ENCODE data around the gene ARMC5. TPM values are rescaled to one million over a fixed set of nuclear protein-coding genes. Genes with fewer than 3 reads are reported as not detected.

Gene ARMC5
- total RNA-seq, 1 experiment from 2014 or later = 11.3 TPM

DNA sequence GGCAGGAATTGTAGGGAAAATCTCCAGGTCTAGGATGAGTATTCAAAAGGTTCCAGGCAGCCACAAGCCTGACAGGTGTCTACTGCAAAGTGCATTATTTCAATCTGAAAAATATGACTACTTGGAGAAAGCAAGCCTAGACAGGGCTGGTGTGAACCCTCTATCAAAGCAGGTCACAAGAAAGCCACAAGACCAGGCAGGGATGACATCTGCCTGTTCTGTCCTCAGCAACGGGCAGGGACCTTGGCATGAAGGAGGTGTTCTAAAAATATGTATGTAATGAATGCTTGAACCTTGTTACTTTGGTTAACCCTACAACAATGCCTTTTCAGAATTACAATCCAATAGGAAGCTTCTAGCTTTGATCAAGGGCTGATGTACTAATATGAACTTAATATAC, 30.0 kb upstream of the ARMC5 start (continued):
- TF ChIP-seq, protein P1, sequence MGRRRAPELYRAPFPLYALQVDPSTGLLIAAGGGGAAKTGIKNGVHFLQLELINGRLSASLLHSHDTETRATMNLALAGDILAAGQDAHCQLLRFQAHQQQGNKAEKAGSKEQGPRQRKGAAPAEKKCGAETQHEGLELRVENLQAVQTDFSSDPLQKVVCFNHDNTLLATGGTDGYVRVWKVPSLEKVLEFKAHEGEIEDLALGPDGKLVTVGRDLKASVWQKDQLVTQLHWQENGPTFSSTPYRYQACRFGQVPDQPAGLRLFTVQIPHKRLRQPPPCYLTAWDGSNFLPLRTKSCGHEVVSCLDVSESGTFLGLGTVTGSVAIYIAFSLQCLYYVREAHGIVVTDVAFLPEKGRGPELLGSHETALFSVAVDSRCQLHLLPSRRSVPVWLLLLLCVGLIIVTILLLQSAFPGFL (CRISPR knock-in tag; IDR thresholded peaks at IDR 0.05; ENCODE audit: borderline replicate concordance) = no peak
- no peak for TF ChIP-seq NFATC4 (CRISPR knock-in tag; IDR thresholded peaks at IDR 0.05)

DNA sequence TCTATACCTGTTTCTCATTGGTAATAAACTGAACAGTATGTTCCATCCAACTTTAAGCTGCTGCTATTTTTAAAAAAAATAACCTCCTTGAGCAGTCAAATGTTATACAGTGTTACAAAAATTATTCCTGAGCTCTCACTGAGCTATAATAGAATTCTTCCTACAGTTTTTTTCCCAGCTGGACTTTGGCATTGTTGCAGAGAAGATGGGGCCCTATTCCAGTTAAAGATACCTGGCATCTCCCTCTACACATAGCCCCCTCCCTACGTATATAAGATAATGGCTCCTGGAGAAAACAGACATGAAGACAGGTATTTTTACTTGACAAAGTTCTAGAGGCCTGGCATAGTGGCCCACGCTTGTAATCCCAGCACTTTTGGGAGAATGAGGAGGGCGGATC, 29.5 kb upstream of the ARMC5 start:
- H3K27me3 Mint-ChIP-seq (ENCODE audit: low read depth) = peaks cover 46% of the 10 kb centered on the region

More for the DNA sequence above, 29.5 kb upstream of the ARMC5 start:
- DNase-seq (ENCODE audit: low spot score) (no peak), ATAC-seq (no peak)
- CTCF ChIA-PET = interaction anchor here (1.0 to 2.3 kb wide), 6 partner anchors 13 to 445 kb away, joined by 3 to 7 read pairs (median 4); partner anchors contain the start of genes HSD3B7 and ZNF843
- POLR2A ChIA-PET = no interaction called here
- Mint-ChIP-seq H3K4me1 (0 out of 2 replicates have a peak, but pooled peaks cover 2% of the 10 kb centered on the region), H3K27ac (no peak overlapping the region), H3K4me3 (no peak overlapping the region), H3K9me3 (no peaks in the 10 kb centered on the region), H3K36me3 (no peaks in the 10 kb centered on the region; the same call in 1 of the 2 replicates)
- TF ChIP-seq, protein P2, sequence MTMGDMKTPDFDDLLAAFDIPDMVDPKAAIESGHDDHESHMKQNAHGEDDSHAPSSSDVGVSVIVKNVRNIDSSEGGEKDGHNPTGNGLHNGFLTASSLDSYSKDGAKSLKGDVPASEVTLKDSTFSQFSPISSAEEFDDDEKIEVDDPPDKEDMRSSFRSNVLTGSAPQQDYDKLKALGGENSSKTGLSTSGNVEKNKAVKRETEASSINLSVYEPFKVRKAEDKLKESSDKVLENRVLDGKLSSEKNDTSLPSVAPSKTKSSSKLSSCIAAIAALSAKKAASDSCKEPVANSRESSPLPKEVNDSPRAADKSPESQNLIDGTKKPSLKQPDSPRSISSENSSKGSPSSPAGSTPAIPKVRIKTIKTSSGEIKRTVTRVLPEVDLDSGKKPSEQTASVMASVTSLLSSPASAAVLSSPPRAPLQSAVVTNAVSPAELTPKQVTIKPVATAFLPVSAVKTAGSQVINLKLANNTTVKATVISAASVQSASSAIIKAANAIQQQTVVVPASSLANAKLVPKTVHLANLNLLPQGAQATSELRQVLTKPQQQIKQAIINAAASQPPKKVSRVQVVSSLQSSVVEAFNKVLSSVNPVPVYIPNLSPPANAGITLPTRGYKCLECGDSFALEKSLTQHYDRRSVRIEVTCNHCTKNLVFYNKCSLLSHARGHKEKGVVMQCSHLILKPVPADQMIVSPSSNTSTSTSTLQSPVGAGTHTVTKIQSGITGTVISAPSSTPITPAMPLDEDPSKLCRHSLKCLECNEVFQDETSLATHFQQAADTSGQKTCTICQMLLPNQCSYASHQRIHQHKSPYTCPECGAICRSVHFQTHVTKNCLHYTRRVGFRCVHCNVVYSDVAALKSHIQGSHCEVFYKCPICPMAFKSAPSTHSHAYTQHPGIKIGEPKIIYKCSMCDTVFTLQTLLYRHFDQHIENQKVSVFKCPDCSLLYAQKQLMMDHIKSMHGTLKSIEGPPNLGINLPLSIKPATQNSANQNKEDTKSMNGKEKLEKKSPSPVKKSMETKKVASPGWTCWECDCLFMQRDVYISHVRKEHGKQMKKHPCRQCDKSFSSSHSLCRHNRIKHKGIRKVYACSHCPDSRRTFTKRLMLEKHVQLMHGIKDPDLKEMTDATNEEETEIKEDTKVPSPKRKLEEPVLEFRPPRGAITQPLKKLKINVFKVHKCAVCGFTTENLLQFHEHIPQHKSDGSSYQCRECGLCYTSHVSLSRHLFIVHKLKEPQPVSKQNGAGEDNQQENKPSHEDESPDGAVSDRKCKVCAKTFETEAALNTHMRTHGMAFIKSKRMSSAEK (CRISPR knock-in tag; IDR thresholded peaks at IDR 0.05; ENCODE audit: borderline replicate concordance) = no peak
- no peak for TF ChIP-seq NR3C1 (CRISPR knock-in tag; conservative IDR thresholded peaks at IDR 0.05; ENCODE audit: low read depth)
- TF ChIP-seq SP1 (CRISPR knock-in tag; conservative IDR thresholded peaks at IDR 0.05) = no peak
- TF ChIP-seq ELF4 (CRISPR knock-in tag; IDR thresholded peaks at IDR 0.05; ENCODE audit: low read depth) = no peak
- no peak for TF ChIP-seq ZBTB21 (CRISPR knock-in tag; IDR thresholded peaks at IDR 0.05; ENCODE audit: borderline replicate concordance)
- no peak for TF ChIP-seq ZNF263 (CRISPR knock-in tag; IDR thresholded peaks at IDR 0.05; ENCODE audit: low read depth)
- TF ChIP-seq, protein P3, sequence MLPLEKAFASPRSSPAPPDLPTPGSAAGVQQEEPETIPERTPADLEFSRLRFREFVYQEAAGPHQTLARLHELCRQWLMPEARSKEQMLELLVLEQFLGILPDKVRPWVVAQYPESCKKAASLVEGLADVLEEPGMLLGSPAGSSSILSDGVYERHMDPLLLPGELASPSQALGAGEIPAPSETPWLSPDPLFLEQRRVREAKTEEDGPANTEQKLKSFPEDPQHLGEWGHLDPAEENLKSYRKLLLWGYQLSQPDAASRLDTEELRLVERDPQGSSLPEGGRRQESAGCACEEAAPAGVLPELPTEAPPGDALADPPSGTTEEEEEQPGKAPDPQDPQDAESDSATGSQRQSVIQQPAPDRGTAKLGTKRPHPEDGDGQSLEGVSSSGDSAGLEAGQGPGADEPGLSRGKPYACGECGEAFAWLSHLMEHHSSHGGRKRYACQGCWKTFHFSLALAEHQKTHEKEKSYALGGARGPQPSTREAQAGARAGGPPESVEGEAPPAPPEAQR (CRISPR knock-in tag; IDR thresholded peaks at IDR 0.05) = no peak
- TF ChIP-seq, protein P4, sequence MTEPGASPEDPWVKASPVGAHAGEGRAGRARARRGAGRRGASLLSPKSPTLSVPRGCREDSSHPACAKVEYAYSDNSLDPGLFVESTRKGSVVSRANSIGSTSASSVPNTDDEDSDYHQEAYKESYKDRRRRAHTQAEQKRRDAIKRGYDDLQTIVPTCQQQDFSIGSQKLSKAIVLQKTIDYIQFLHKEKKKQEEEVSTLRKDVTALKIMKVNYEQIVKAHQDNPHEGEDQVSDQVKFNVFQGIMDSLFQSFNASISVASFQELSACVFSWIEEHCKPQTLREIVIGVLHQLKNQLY (CRISPR knock-in tag; IDR thresholded peaks at IDR 0.05) = no peak
- TF ChIP-seq IRF2 (CRISPR knock-in tag; IDR thresholded peaks at IDR 0.05; ENCODE audit: borderline replicate concordance, low read depth) = no peak
- TF ChIP-seq, protein P5, sequence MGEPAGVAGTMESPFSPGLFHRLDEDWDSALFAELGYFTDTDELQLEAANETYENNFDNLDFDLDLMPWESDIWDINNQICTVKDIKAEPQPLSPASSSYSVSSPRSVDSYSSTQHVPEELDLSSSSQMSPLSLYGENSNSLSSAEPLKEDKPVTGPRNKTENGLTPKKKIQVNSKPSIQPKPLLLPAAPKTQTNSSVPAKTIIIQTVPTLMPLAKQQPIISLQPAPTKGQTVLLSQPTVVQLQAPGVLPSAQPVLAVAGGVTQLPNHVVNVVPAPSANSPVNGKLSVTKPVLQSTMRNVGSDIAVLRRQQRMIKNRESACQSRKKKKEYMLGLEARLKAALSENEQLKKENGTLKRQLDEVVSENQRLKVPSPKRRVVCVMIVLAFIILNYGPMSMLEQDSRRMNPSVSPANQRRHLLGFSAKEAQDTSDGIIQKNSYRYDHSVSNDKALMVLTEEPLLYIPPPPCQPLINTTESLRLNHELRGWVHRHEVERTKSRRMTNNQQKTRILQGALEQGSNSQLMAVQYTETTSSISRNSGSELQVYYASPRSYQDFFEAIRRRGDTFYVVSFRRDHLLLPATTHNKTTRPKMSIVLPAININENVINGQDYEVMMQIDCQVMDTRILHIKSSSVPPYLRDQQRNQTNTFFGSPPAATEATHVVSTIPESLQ (CRISPR knock-in tag; IDR thresholded peaks at IDR 0.05) = no peak
- no peak for TF ChIP-seq ZNF396 (CRISPR knock-in tag; IDR thresholded peaks at IDR 0.05; ENCODE audit: borderline replicate concordance)
